ENCODE data around the gene USP24. TPM values are rescaled to one million over a fixed set of nuclear protein-coding genes. Genes with fewer than 3 reads are reported as not detected.

The USP24 gene
- total and polyA plus RNA-seq, 2 donors (not counting 3 experiments of a cell fraction or from before 2014, with no cell fraction given) = 8.2 to 30.0 TPM

- Histone ChIP-seq H3K79me2 (ENCODE audit: control insufficient read depth, insufficient read depth, low read length) (no peaks in the 10 kb centered on the region), H4K20me1 (replicated peaks; ENCODE audit: control insufficient read depth, extremely low read depth, insufficient read depth, low read length) (no peaks in the 10 kb centered on the region), H3K9ac (replicated peaks; ENCODE audit: extremely low read depth, insufficient read depth, low read length) (no peak overlapping the region), H3K27me3 (ENCODE audit: control insufficient read depth in 2 of 2, insufficient read depth in 2 of 2, low read length in 2 of 2) (no peaks in the 10 kb centered on the region), H3K36me3 (ENCODE audit: control insufficient read depth in 2 of 2, extremely low read depth in 1 of 2, insufficient read depth in 2 of 2, low read length in 2 of 2) (peaks cover 15 to 35% of the 10 kb centered on the region in 2 experiments), H3K4me1 (ENCODE audit: control insufficient read depth, extremely low read depth, insufficient read depth, low read length) (no peaks in the 10 kb centered on the region), H3K27ac (ENCODE audit: insufficient read depth, low read depth, low read length) (no peak overlapping the region), H3K9me3 (replicated peaks; ENCODE audit: control insufficient read depth, insufficient read depth, low read length) (no peaks in the 10 kb centered on the region), H3K9me1 (replicated peaks; ENCODE audit: control insufficient read depth, extremely low read depth, insufficient read depth, low read length) (no peaks in the 10 kb centered on the region), H3K4me3 (replicated peaks in 1 of 3; ENCODE audit: insufficient read depth in 1 of 3, low read depth in 1 of 3, low read length in 3 of 3) (no peak overlapping the region), H3K4me2 (ENCODE audit: insufficient read depth, low read length) (no peak overlapping the region), H2AFZ (ENCODE audit: low read depth, low read length) (no peak overlapping the region)
- TF ChIP-seq JUN (IDR thresholded peaks at IDR 0.05; ENCODE audit: borderline replicate concordance, insufficient read depth, insufficient read length, low read depth) = no peak
- no peak for TF ChIP-seq MAX (IDR thresholded peaks at IDR 0.05; ENCODE audit: insufficient read depth, insufficient read length)
- no peak for TF ChIP-seq POLR2A (IDR thresholded peaks at IDR 0.05; ENCODE audit: low read depth, low read length)
- ChIA-PET POLR2A (no interaction called here), CTCF (interaction anchor here (2.0 kb wide), 1 partner anchor 203 kb away, joined by 5 read pairs; no protein-coding TSS in a partner anchor)
- intact Hi-C loops (cut with micrococcal nuclease) = loop anchor here (5.0 kb wide), 1 partner anchor 263 kb away; no protein-coding TSS in a partner anchor
- dilution Hi-C loops (cut with MboI; ENCODE audit: extremely low pct_ligation_motif_present, low sequenced_read_pairs) = no loop called here
- no TSS peak for BruUV-seq (replicated peaks)
- DNase-seq (ENCODE audit: low read depth, low spot score) = no peak
- FAIRE-seq = no peak
Measured at GRCh38 chr1:55074455-55074854, 140.7 kb downstream of the USP24 start.

GRCh38 chr1:55073187-55073916 lies 141.8 kb downstream of the USP24 start:
- no peaks in the 10 kb centered on the region for H3K9me3 ChIP-seq (replicated peaks; ENCODE audit: control insufficient read depth, insufficient read depth, low read length)
- no peak overlapping the region for H3K4me3 ChIP-seq (replicated peaks in 1 of 3; ENCODE audit: insufficient read depth in 1 of 3, low read depth in 1 of 3, low read length in 3 of 3)
- no TSS peak for BruUV-seq (replicated peaks)
- no peak overlapping the region for H3K9ac ChIP-seq (replicated peaks; ENCODE audit: extremely low read depth, insufficient read depth, low read length)
- H4K20me1 ChIP-seq (replicated peaks; ENCODE audit: control insufficient read depth, extremely low read depth, insufficient read depth, low read length) = no peaks in the 10 kb centered on the region
- no peak overlapping the region for H3K4me2 ChIP-seq (ENCODE audit: insufficient read depth, low read length)
- TF ChIP-seq CTCF (IDR thresholded peaks at IDR 0.05; ENCODE audit: extremely low read depth in 1 of 2, insufficient read depth in 1 of 2, low read depth in 1 of 2, low read length in 2 of 2) = no peak
- TF ChIP-seq JUN (IDR thresholded peaks at IDR 0.05; ENCODE audit: borderline replicate concordance, insufficient read depth, insufficient read length, low read depth) = no peak
- no peak for TF ChIP-seq MYC (IDR thresholded peaks at IDR 0.05; ENCODE audit: low read depth, low read length)
- TF ChIP-seq POLR2AphosphoS5 (IDR thresholded peaks at IDR 0.05; ENCODE audit: insufficient read depth, low read depth, low read length) = no peak
- no peak for TF ChIP-seq GATA2 (IDR thresholded peaks at IDR 0.05; ENCODE audit: insufficient read depth, insufficient read length, low read depth, low read length)
- ChIA-PET POLR2A (no interaction called here), CTCF (interaction anchor here (0.7 to 2.0 kb wide), 2 partner anchors 106 to 204 kb away, joined by 3 to 5 read pairs; no protein-coding TSS in a partner anchor)
- H3K9me1 ChIP-seq (replicated peaks; ENCODE audit: control insufficient read depth, extremely low read depth, insufficient read depth, low read length) = no peaks in the 10 kb centered on the region
- no peaks in the 10 kb centered on the region for H3K4me1 ChIP-seq (ENCODE audit: control insufficient read depth, extremely low read depth, insufficient read depth, low read length)
- intact Hi-C loops (cut with micrococcal nuclease) (loop anchor here (5.0 kb wide), 1 partner anchor 264 kb away; no protein-coding TSS in a partner anchor), dilution Hi-C loops (cut with MboI; ENCODE audit: extremely low pct_ligation_motif_present, low sequenced_read_pairs) (no loop called here)
- H3K27me3 ChIP-seq (ENCODE audit: control insufficient read depth in 2 of 2, insufficient read depth in 2 of 2, low read length in 2 of 2) = no peaks in the 10 kb centered on the region
- no peak overlapping the region for H2AFZ ChIP-seq (ENCODE audit: low read depth, low read length)
- no peak overlapping the region for H3K27ac ChIP-seq (ENCODE audit: insufficient read depth, low read depth, low read length)
- no peak for FAIRE-seq
- peaks cover 15 to 31% of the 10 kb centered on the region in 2 experiments for H3K36me3 ChIP-seq (ENCODE audit: control insufficient read depth in 2 of 2, extremely low read depth in 1 of 2, insufficient read depth in 2 of 2, low read length in 2 of 2)
- no peak for DNase-seq (ENCODE audit: low read depth, low spot score)
- no peaks in the 10 kb centered on the region for H3K79me2 ChIP-seq (ENCODE audit: control insufficient read depth, insufficient read depth, low read length)

Measured in endothelial cell of umbilical vein (primary cell).